Cardiac muscle cell (in vitro differentiated cells and primary cell): ENCODE measurements around the gene MGME1. TPM values are rescaled to one million over a fixed set of nuclear protein-coding genes. Genes with fewer than 3 reads are reported as not detected.

Experiments used
- DNase-seq, 2 donors: peaks; one replicate each; pipeline versions ENCODE4 v3.0.0 to v3.0.0-alpha.2; 2010 to 2017; ENCODE audit warnings: low read depth in 1 of 2, low spot score in 1 of 2
- H3K27ac ChIP-seq: fragments of 200-600 bp; sonication (generic); 2 replicates; pipeline ENCODE4 v1.5.1; 2016
- H3K27me3 ChIP-seq: fragments of 200-600 bp; sonication (generic); 2 replicates; pipeline ENCODE4 v1.6.0; 2016; ENCODE audit warnings: control low read depth
- H3K36me3 ChIP-seq: fragments of 200-600 bp; sonication (generic); 2 replicates; pipeline ENCODE4 v1.5.1; 2016; ENCODE audit warnings: control low read depth
- H3K4me1 ChIP-seq: fragments of 200-600 bp; sonication (generic); 2 replicates; pipeline ENCODE4 v1.8.1; 2017; ENCODE audit warnings: low read depth, mild to moderate bottlenecking, mixed run types
- H3K4me3 ChIP-seq: fragments of 200-600 bp; sonication (generic); 2 replicates; pipeline ENCODE4 v1.5.1; 2016; ENCODE audit warnings: mild to moderate bottlenecking
- H3K9me3 ChIP-seq: fragments of 200-600 bp; sonication (generic); 2 replicates; pipeline ENCODE4 v1.5.1; 2017; ENCODE audit warnings: low read depth, mild to moderate bottlenecking, control low read depth
- CTCF ChIP-seq: IDR thresholded peaks from 2 replicates; pipeline ENCODE4 v1.5.1; 2012; ENCODE audit warnings: low read depth, mild to moderate bottlenecking, low read length
- polyA plus RNA-seq: library from polyadenylated mRNA; unstranded; fragments of >200 nt; fragmentation: Nextera tagmentation; extraction: Ambion mirVana; gene quantifications from 2 replicates; pipeline ENCODE4 v1.2.1, GENCODE V29; 2016
- total RNA-seq: library from RNA; depleted of rRNA; stranded (reverse); fragments of >200 nt; gene quantifications from 2 replicates; pipeline ENCODE4 v1.2.3, GENCODE V29; 2016

MGME1 gene
- total and polyA plus RNA-seq, 2 experiments from 2014 or later, result 15.9 to 27.2 TPM

GRCh38 chr20:17946572-17947473 is 22.0 kb upstream of the MGME1 start:
- Histone ChIP-seq H3K4me3 (no peak overlapping the region), H3K36me3 (peaks cover 94% of the 10 kb centered on the region), H3K27me3 (no peaks in the 10 kb centered on the region), H3K27ac (no peak overlapping the region), H3K9me3 (no peaks in the 10 kb centered on the region), H3K4me1 (no peaks in the 10 kb centered on the region)
- no peak for DNase-seq
- TF ChIP-seq CTCF, result no peak

- H3K27ac ChIP-seq, result no peak overlapping the region
- H3K4me3 ChIP-seq, result no peak overlapping the region
Measured at GRCh38 chr20:17947474-17947815, 21.4 kb upstream of the MGME1 start.

GRCh38 chr20:17948442-17948841 is 20.4 kb upstream of the MGME1 start:
- Histone ChIP-seq H3K27ac (no peak overlapping the region), H3K4me1 (no peaks in the 10 kb centered on the region), H3K36me3 (peaks cover 93% of the 10 kb centered on the region), H3K4me3 (no peak overlapping the region), H3K27me3 (no peaks in the 10 kb centered on the region), H3K9me3 (no peaks in the 10 kb centered on the region)
- DNase-seq, result no peak
- TF ChIP-seq CTCF, result no peak

More at GRCh38 chr20:17947474-17947815, 21.4 kb upstream of the MGME1 start:
- peaks cover 94% of the 10 kb centered on the region for H3K36me3 ChIP-seq
- H3K4me1 ChIP-seq, result no peaks in the 10 kb centered on the region
- no peak for TF ChIP-seq CTCF
- no peak for DNase-seq
- no peaks in the 10 kb centered on the region for H3K27me3 ChIP-seq
- no peaks in the 10 kb centered on the region for H3K9me3 ChIP-seq

GRCh38 chr20:17949899-17950298 is 18.9 kb upstream of the MGME1 start:
- no peaks in the 10 kb centered on the region for H3K27me3 ChIP-seq
- TF ChIP-seq CTCF, result no peak
- no peak overlapping the region for H3K27ac ChIP-seq
- H3K4me3 ChIP-seq, result no peak overlapping the region
- DNase-seq, result no peak
- H3K36me3 ChIP-seq, result peaks cover 96% of the 10 kb centered on the region
- no peaks in the 10 kb centered on the region for H3K4me1 ChIP-seq
- no peaks in the 10 kb centered on the region for H3K9me3 ChIP-seq

GRCh38 chr20:17950670-17951069 is 18.1 kb upstream of the MGME1 start:
- Histone ChIP-seq H3K27me3 (no peaks in the 10 kb centered on the region), H3K4me1 (no peaks in the 10 kb centered on the region), H3K27ac (no peak overlapping the region), H3K36me3 (peaks cover 92% of the 10 kb centered on the region), H3K4me3 (no peak overlapping the region), H3K9me3 (no peaks in the 10 kb centered on the region)
- TF ChIP-seq CTCF, result no peak
- no peak for DNase-seq
